ENCODE results near the gene UNC79.

DNA sequence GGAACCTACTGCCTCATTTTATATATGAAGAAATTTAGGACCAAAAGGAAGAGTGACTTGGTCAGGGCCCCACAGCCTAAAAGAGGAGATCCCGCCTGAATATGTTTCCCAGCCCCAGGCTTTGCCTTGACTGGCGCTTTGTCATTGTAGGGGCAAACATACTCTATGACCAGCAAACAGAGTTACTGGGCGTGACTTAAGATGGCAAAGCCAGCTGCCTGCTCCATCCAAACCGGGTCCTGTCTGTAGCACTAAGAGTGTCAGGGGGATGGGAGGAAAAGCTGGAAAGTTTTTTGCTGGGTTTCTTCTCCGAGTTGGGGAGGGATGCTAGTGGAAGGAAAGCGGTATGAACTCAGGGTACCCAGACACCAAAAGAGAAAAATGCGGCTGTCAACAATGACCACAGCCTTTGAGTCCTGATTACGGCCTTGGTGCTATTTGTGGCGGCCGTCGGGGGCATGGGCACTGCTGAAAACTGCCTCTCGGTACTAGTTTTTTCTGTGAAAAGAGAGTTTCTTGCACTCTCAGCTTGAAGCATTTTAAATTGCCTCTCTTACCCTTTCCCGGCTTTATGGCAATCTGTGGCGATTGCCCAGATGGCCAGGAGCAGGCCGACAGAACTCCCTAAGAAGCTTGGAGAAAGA is 274.9 kb downstream of the UNC79 start:
- TF ChIP-seq, protein P1, sequence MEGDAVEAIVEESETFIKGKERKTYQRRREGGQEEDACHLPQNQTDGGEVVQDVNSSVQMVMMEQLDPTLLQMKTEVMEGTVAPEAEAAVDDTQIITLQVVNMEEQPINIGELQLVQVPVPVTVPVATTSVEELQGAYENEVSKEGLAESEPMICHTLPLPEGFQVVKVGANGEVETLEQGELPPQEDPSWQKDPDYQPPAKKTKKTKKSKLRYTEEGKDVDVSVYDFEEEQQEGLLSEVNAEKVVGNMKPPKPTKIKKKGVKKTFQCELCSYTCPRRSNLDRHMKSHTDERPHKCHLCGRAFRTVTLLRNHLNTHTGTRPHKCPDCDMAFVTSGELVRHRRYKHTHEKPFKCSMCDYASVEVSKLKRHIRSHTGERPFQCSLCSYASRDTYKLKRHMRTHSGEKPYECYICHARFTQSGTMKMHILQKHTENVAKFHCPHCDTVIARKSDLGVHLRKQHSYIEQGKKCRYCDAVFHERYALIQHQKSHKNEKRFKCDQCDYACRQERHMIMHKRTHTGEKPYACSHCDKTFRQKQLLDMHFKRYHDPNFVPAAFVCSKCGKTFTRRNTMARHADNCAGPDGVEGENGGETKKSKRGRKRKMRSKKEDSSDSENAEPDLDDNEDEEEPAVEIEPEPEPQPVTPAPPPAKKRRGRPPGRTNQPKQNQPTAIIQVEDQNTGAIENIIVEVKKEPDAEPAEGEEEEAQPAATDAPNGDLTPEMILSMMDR (IDR thresholded peaks at IDR 0.05) = no peak
- TF ChIP-seq POLR2A (IDR thresholded peaks at IDR 0.05) = no peak
- no peak for TF ChIP-seq EP300 (IDR thresholded peaks at IDR 0.05)

Data from ovary (tissue), 3 donors.